SU-DHL-6 (cell line): Measurements from ENCODE around the gene EBF3.

Experiments
- H2AFZ ChIP-seq: fragments of 200-600 bp; sonication (generic); 2 replicates; pipeline ENCODE4 v1.6.1; 2014; ENCODE audit warnings: low read depth, mild to moderate bottlenecking, moderate library complexity, mixed read lengths, antibody characterized with exemption, low read length; ENCODE audit not compliant: severe bottlenecking
- H3F3A ChIP-seq: fragments of 200-600 bp; shearing (Covaris generic); 2 replicates; pipeline ENCODE4 v1.6.0; 2016; ENCODE audit warnings: antibody characterized with exemption, mild to moderate bottlenecking; ENCODE audit not compliant: insufficient read depth
- H3K27ac ChIP-seq: fragments of 200-600 bp; sonication (generic); 2 replicates; pipeline ENCODE4 v1.5.1; 2016; ENCODE audit warnings: low read depth, mild to moderate bottlenecking, low read length, moderate library complexity, mixed read lengths
- H3K27me3 ChIP-seq: fragments of 200-600 bp; sonication (generic), shearing (Covaris generic); 2 replicates; pipeline ENCODE4 v1.6.0; 2014; ENCODE audit warnings: mild to moderate bottlenecking, low read length
- H3K36me3 ChIP-seq: fragments of 200-600 bp; sonication (generic); 2 replicates; pipeline ENCODE4 v1.6.1; 2014; ENCODE audit warnings: mild to moderate bottlenecking, low read length, mixed read lengths
- H3K4me2 ChIP-seq: fragments of 300-600, 200-600 bp; shearing (Covaris generic), sonication (generic); 2 replicates; pipeline ENCODE4 v1.6.0; 2014; ENCODE audit warnings: low read length, low read depth, mild to moderate bottlenecking; ENCODE audit not compliant: poor library complexity, severe bottlenecking
- H3K4me3 ChIP-seq: fragments of 200-600 bp; sonication (generic); 2 replicates; pipeline ENCODE4 v1.5.1; 2014; ENCODE audit warnings: antibody characterized with exemption, low read length, mild to moderate bottlenecking, mixed read lengths; ENCODE audit not compliant: insufficient read depth, poor library complexity, severe bottlenecking
- H3K79me2 ChIP-seq: fragments of 200-600 bp; sonication (generic); 2 replicates; pipeline ENCODE4 v1.6.1; 2014; ENCODE audit warnings: mild to moderate bottlenecking, low read length, moderate library complexity; ENCODE audit not compliant: insufficient read depth
- H3K9ac ChIP-seq: fragments of 200-600 bp; sonication (generic); 2 replicates; pipeline ENCODE4 v1.7.0; 2014; ENCODE audit warnings: mild to moderate bottlenecking, low read length
- H3K9me2 ChIP-seq: fragments of 200-600 bp; sonication (generic); replicated peaks from 2 replicates; pipeline ENCODE4 v1.6.1; 2014; ENCODE audit warnings: low read length; ENCODE audit not compliant: insufficient read depth
- H3K9me3 ChIP-seq: fragments of 200-600 bp; sonication (generic); 2 replicates; pipeline ENCODE4 v1.6.1; 2014; ENCODE audit warnings: low read length, mixed read lengths; ENCODE audit not compliant: insufficient read depth
- H4K20me1 ChIP-seq: fragments of 200-600 bp; sonication (generic); 2 replicates; pipeline ENCODE4 v1.6.1; 2014; ENCODE audit warnings: low read depth, mild to moderate bottlenecking, antibody characterized with exemption, low read length, moderate library complexity, mixed read lengths
- CTCF ChIP-seq: fragments of 200-600 bp; sonication (generic); IDR thresholded peaks from one replicate; pipeline ENCODE4 v1.5.1; 2017; ENCODE audit warnings: antibody characterized with exemption, mild to moderate bottlenecking, low read length, moderate library complexity; ENCODE audit not compliant: insufficient read depth, poor library complexity, severe bottlenecking
- EZH2phosphoT487 ChIP-seq: fragments of 200-600 bp; sonication (generic), shearing (Covaris generic); conservative IDR thresholded peaks from 2 replicates; pipeline ENCODE4 v1.6.1; 2018; ENCODE audit warnings: mild to moderate bottlenecking, antibody characterized with exemption, low read length, moderate library complexity, mixed read lengths

Gene EBF3

GRCh38 chr10:129816656-129817045 lies 147.4 kb downstream of the EBF3 start:
- no peak for TF ChIP-seq CTCF
- no peak for TF ChIP-seq EZH2phosphoT487
- no peak overlapping the region for H2AFZ ChIP-seq
- no peaks in the 10 kb centered on the region for H3K9me2 ChIP-seq
- H3K9me3 ChIP-seq, result no peaks in the 10 kb centered on the region
- no peaks in the 10 kb centered on the region for H3K36me3 ChIP-seq
- no peaks in the 10 kb centered on the region for H4K20me1 ChIP-seq
- no peak overlapping the region for H3K4me2 ChIP-seq
- H3K9ac ChIP-seq, result no peak overlapping the region
- no peaks in the 10 kb centered on the region for H3F3A ChIP-seq
- H3K27ac ChIP-seq, result no peak overlapping the region
- no peaks in the 10 kb centered on the region for H3K79me2 ChIP-seq
- no peak overlapping the region for H3K4me3 ChIP-seq
- no peaks in the 10 kb centered on the region for H3K27me3 ChIP-seq

- no peaks in the 10 kb centered on the region for H4K20me1 ChIP-seq
- no peak overlapping the region for H2AFZ ChIP-seq
- H3K36me3 ChIP-seq, result no peaks in the 10 kb centered on the region
- H3K27me3 ChIP-seq, result no peaks in the 10 kb centered on the region
- no peak overlapping the region for H3K27ac ChIP-seq
- H3F3A ChIP-seq, result no peaks in the 10 kb centered on the region
- H3K9me2 ChIP-seq, result no peaks in the 10 kb centered on the region
- no peak for TF ChIP-seq CTCF
- TF ChIP-seq EZH2phosphoT487, result no peak
- no peak overlapping the region for H3K4me2 ChIP-seq
- no peaks in the 10 kb centered on the region for H3K9me3 ChIP-seq
- H3K79me2 ChIP-seq, result no peaks in the 10 kb centered on the region
- H3K4me3 ChIP-seq, result no peak overlapping the region
- no peak overlapping the region for H3K9ac ChIP-seq
These were observed 148.0 kb downstream of the EBF3 start for GRCh38 chr10:129815898-129816655.

GRCh38 chr10:129814681-129815646 lies 149.1 kb downstream of the EBF3 start:
- no peaks in the 10 kb centered on the region for H3K27me3 ChIP-seq
- H3K36me3 ChIP-seq, result no peaks in the 10 kb centered on the region
- TF ChIP-seq EZH2phosphoT487 (no peak), CTCF (no peak)
- no peak overlapping the region for H3K4me3 ChIP-seq
- H3F3A ChIP-seq, result no peaks in the 10 kb centered on the region
- no peak overlapping the region for H3K4me2 ChIP-seq
- no peak overlapping the region for H3K27ac ChIP-seq
- H3K9me3 ChIP-seq, result no peaks in the 10 kb centered on the region
- H3K9ac ChIP-seq, result no peak overlapping the region
- no peaks in the 10 kb centered on the region for H3K9me2 ChIP-seq
- H4K20me1 ChIP-seq, result no peaks in the 10 kb centered on the region
- H2AFZ ChIP-seq, result no peak overlapping the region
- no peaks in the 10 kb centered on the region for H3K79me2 ChIP-seq
